GM21367 (cell line): ENCODE data around the gene PAQR5.
"Not testable (repeated sequence)": the region's sequence is repeated elsewhere in the genome, so short reads cannot be mapped to it uniquely, and the experiment has no call there.

Experiments
- ATAC-seq: cut with Tn5 transposase; IDR thresholded peaks from one replicate; pipeline ENCODE4 v1.9.1; 2021; ENCODE audit not compliant: unreplicated experiment

Gene PAQR5

DNA sequence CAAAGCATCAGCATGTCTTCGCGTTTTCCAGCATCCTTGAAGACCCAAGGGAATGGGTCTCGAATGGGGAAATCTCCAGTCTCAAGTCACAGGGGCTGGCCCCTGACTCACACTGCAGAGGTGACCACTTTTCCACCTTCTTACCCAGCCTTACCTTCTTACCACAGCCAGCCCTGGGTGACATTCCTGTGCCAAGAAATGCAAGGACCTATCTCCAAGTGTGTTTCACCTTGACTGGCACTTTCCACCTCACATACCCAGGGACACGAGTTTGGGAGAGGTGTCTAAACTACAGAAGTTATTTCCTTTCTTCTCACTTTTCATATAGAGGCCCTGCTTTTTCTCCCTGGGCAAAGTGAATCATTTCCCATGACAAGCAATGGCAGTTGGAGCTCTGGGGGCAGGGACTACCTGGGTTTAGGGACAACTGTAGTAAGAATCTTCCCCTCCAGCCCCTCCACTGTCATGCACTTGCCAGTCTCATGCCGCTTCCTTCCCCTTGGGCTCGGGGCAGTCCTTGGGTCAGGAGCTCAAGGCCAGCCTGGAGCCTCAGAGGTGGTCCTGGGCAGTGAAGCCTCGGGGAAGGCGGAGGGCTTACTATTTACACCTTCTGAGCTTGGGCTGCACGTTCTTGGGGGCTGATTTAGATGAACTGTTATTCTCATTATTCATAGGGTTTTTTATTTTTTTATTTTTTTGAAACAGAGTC is 16.8 kb downstream of the PAQR5 start:
- no peak for ATAC-seq

DNA sequence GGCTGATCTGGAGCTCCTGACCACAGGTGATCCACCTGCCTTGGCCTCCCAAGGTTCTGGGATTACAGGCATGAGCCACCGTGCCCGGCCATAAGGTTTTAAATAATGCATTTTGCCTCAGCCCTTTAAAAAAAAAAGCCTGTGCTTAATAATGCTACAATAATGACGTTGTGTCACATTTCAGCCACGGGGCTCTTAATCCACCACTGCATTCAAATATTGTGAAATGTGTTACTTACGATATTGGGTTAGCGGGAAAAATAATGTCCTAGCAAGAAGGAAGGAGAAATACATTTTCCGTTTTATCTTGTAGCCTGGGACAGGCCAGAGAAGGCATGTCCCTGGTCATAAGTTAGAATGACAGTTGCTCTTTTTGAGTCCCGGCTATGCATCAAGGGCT is 17.6 kb downstream of the PAQR5 start:
- no peak for ATAC-seq

DNA sequence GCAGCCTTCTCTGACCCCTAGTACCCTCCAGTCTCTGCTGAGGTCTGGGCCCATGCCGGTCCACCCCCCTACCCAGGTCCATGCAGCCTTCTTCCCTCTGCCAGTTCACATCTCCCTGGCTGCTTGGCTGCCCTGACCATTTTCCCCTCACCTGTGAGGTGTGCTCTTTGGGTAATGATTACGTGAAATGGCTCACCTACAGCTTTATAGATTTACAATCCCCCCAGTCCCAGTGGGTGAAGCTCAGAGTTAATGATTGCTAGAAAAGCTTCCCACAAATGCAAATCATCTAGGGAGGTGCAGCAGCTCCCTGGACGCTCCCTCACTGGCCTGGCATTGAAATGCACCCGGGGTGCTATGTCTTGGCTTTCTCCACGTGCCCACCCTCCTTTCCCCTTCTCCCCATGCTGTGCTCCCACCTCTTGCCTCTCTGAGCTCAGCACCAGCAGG is 18.7 kb downstream of the PAQR5 start:
- ATAC-seq, result no peak

- no peak for ATAC-seq
These were observed 19.3 kb downstream of the PAQR5 start for GRCh38 chr15:69318033-69318432.

- no peak for ATAC-seq
These were observed 21.0 kb downstream of the PAQR5 start for GRCh38 chr15:69319384-69320375.

DNA sequence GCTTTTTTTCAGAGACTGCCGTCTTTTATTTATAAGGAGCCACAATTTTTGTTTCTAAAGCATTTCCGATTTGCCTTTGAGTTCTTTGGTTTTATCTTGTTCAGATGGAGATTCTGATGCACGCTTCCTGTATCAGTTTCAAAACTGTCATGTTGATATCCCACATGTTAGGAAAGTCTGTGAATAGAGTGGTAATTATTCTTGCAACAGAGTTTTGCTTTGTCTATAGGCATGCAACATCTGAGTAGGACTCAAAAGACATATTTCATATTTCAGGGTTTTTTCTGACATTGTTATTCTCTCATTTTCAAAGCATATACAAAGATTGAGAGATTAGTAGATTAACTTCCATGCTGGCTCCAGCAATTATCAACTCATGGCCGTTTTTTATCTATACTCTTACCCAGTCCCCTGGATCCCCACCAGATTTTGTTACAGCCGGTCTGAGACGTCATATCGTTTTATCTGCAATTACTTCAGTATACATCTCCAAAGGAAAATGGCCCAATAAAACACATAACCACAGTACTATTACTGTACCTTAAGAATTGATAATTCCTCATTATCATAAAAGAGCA is 22.4 kb downstream of the PAQR5 start:
- no peak for ATAC-seq

GRCh38 chr15:69323893-69324430 is 25.2 kb downstream of the PAQR5 start:
- no peak for ATAC-seq

DNA sequence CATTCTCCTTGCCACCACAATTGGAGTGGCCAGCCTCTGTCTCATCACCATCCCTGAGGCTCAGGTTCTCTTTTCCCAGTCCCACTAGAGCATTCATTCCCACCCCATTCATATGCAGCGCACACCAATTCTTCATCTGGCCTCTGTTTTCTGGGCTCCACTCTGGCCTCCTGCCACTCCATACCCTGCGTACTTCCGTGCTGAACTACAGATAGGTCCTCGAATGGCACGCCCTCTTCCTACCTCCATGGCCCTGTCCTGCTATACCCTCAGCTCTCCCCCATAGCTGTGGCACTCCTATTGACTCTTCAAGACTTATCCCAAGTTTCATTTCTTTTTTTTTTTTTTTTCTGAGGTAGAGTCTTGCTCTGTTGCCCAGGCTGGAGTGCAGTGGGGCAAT is 25.9 kb downstream of the PAQR5 start:
- no peak for ATAC-seq

- no peak for ATAC-seq
These were observed 26.8 kb downstream of the PAQR5 start for GRCh38 chr15:69325456-69325971.

GRCh38 chr15:69328080-69328479 is 29.4 kb downstream of the PAQR5 start:
- no peak for ATAC-seq

DNA sequence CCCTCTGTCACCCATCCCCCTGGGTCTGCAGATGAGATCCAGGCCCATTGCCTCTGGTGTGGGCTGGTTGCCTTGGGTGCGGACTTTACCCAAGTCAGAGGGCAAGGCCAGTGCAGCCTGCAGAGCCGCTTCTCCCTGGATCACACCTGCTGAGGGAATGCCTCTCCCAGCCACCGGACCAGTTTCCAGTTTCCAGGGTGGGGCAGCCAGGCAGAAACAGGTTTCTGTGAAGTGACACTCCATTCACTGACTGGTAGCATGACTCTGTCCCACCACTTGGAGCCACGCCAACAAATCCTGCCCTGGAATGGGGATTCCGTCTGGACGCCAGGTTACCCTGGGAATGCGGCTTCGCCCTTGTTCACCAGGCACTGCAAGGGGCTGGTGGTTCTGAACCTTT is 30.0 kb downstream of the PAQR5 start:
- no peak for ATAC-seq

DNA sequence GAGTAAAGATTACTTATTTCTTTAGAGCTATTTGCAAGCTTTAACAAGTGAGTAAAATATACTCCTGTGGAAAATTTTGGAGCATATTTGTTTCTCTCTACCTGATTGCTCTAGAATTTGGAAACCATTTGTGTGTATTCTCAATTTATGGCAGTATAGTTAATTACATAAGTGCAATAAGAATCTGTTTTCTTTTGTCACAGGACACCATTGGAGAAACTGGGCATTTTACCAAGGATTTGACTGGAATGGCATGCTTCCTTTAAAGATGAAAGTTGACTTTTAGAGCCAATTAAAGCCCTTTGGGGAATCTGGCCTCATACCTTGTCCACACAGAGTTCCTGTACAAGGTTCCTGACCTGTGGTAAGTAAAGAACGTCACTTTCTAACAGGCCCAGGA is 38.4 kb downstream of the PAQR5 start:
- no peak for ATAC-seq

DNA sequence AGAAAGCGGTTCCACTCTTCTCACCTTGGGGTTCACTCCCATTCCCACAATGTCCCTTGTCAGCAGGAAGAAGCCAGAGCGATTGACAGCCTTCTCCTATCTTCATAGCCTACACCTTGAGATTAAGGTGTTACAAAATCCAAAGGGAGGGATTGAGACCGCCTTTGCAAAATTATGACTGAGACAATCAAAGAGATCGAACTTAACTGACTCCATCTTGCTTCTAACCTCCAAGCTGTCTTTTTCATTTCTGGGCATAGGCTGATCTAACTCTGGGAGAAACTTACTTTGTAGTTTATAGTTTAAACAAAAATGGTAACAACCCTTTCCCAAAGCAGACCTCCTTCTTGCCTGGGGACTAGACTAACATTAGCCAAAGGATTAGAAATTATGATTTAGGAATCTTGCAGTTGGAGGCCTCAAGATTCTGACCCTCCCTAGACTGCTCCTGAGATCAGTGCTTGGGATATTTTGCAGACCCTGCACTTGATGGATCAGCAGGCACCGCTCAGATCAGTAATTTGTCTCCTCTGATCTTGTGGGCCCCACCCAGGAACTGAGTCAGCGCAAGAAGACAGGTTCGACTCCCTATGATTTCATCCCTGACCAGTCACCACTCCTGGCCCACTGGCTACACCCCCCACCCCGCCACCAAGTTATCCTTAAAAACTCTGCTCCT is 40.0 kb downstream of the PAQR5 start:
- no peak for ATAC-seq

GRCh38 chr15:69339214-69339543 is 40.5 kb downstream of the PAQR5 start:
- ATAC-seq, result not testable (repeated sequence)

DNA sequence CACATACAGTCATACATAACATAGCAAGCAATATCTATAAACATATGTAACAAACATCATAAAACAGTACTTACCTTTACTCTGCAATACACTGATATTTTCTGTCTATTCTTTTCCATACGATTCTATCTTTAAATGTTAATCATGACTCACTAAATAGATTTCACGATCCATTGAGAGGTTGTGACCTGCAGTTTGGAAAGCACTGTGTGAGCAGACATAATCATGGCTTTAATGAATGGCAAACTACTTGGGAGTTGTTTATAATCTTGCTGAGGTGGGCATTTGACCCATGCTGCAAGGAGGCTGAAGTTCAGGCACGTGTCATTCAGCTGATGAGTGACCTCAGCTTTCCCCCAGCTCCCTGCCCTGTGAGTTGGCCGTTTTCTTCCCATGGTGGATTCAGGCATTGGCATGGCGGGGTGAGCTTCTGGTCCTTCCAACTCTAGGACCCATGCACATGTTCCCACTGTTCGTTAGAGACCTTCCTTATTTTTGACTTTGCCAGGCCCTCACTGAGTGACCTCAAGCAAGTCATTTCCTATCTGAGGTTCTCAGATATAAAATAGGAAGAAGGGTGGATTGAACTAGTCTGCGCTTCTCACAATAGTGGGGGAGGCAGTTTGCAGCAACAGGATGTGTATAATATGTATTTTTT is 41.7 kb downstream of the PAQR5 start:
- no peak for ATAC-seq

GRCh38 chr15:69341356-69341755 is 42.6 kb downstream of the PAQR5 start:
- ATAC-seq, result no peak

DNA sequence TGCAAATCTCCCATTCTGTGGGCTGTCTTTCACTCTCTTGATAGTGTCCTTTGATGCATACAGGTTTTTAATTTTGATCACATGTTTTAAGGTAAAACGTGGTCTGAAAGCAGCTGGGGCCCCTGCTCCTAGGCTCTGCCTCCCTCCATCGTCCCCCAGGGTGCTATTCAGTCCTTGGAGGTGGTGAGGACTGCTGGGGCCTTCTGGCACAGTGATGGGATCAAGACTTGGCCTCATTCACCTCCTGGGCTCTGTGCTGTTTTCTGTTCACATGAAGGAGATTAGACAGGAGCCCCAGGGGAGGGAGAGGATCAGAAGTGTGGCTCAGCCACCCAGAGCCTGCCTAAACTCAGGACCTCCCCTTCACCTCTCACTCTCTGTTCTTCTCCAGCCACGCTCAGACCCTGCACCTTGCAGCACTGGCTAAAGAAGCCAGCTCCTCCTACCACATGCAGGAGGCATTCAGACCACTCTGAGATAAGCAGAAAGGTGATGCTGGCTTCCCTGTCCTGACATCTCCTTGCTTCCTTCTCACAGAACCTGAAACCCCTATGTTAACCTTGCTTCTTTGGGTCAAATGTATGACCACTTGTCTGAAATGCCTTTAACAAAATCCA is 43.9 kb downstream of the PAQR5 start:
- ATAC-seq, result no peak

DNA sequence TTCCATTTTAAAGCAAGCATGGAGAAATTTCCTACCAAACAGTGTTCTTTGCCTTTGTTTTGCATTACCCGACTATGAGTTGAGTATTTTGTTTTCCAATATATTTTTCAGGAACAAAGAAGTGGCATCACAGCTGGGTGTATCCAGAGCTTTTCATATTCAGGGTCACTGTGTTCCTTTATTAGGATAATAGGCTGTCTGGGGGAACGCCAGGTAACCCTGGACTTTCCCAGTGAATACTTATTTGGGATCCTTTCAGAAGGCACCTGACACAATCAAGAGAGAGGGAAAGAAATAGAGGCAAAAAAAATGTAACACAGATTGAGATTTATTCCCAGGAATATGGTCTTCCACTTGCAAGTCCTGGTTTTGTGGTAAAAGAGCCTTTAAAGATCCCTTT is 44.4 kb downstream of the PAQR5 start:
- no peak for ATAC-seq

- no peak for ATAC-seq
These were observed 45.5 kb downstream of the PAQR5 start for GRCh38 chr15:69344238-69344637.

DNA sequence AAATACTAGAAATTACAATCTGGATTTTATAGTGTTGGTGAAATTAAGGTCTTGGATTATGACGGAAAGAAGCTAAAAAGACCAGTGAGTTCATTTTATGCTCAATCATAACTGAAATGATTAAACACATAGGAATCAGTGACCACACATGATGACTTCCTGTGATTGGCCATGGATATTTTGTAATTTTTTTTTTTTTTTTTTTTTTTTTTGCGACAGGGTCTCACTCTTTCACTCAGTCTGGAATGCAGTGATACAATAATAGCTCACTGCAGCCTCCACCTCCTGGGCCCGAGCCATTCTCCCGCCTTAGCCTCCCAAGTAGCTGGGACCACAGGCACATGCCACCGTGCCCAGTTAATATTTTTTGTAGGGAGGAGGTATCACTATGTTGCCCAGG is 47.4 kb downstream of the PAQR5 start:
- ATAC-seq, result no peak
